SK-N-MC (cell line): Measurements from ENCODE around the gene KPNA1.

ENCODE experiments used
- EZH2 ChIP-seq: fragments of 200-600 bp; sonication (generic); IDR thresholded peaks from one replicate; pipeline ENCODE4 v1.6.1; 2017; ENCODE audit warnings: antibody characterized with exemption
- POLR2AphosphoS5 ChIP-seq: IDR thresholded peaks from 2 replicates; pipeline ENCODE4 v1.6.1; 2012; ENCODE audit warnings: mild to moderate bottlenecking, low read depth, low read length, borderline replicate concordance

DNA sequence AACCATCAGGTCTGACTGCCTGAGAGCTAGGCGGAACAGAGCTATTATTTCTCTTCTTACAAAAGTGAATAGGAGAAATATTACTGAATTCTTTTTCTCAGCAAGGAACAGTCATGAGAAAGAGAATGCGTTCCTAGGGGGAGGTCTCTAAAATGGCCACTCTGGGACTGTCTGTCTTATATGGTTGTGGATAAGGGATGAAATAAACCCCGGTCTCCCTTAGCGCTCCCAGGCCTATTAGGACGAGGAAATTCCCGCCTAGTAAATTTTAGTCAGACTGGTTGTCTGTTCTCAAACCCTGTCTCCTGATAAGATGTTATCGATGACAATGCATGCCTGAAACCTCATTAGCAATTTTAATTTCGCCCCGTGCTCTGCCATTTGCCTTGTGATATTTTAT is 78.8 kb downstream of the KPNA1 start:
- no peak for TF ChIP-seq EZH2
- TF ChIP-seq POLR2AphosphoS5 = no peak
